Measurements from ENCODE around the gene ERBIN. TPM values are rescaled to one million over a fixed set of nuclear protein-coding genes. Genes with fewer than 3 reads are reported as not detected.

The ERBIN gene
- total RNA-seq, 1 donor, result 233 TPM

GRCh38 chr5:65933295-65933694 lies 6.9 kb downstream of the ERBIN start:
- no peak for TF ChIP-seq CTCF (IDR thresholded peaks at IDR 0.05; ENCODE audit: insufficient read depth, low read depth, low read length)
- H3K4me3 ChIP-seq (ENCODE audit: low read depth, low read length), result no peak overlapping the region
- no peak for DNase-seq (ENCODE audit: low read depth)

- TF ChIP-seq CTCF (IDR thresholded peaks at IDR 0.05; ENCODE audit: insufficient read depth, low read depth, low read length), result no peak
- H3K4me3 ChIP-seq (ENCODE audit: low read depth, low read length), result no peak overlapping the region
- DNase-seq (ENCODE audit: low read depth), result no peak
Measured at GRCh38 chr5:65938256-65938655, 11.9 kb downstream of the ERBIN start.

DNA sequence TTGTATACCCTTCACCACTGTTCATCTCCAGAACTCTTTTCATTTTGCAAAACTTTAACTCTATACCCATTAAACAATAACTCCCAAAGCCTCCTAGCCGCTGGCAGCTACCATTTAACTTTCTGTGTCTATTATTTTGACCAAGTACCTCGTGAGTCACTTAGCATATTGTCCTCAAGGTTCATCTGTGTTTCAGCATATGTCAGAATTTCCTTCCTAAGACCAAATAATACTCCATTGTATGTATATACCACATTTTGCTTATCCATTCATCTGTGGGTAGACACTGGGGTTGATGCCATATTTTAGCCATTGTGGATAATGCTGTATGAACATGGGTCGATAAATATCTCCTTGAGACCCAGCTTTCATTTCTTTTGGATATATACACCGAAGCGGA lies 17.4 kb downstream of the ERBIN start:
- DNase-seq (ENCODE audit: low read depth), result no peak
- TF ChIP-seq CTCF (IDR thresholded peaks at IDR 0.05; ENCODE audit: insufficient read depth, low read depth, low read length), result no peak
- H3K4me3 ChIP-seq (ENCODE audit: low read depth, low read length), result no peak overlapping the region

- no peak for DNase-seq (ENCODE audit: low read depth)
- no peak for TF ChIP-seq CTCF (IDR thresholded peaks at IDR 0.05; ENCODE audit: insufficient read depth, low read depth, low read length)
- no peak overlapping the region for H3K4me3 ChIP-seq (ENCODE audit: low read depth, low read length)
Measured at GRCh38 chr5:65946198-65946745, 19.9 kb downstream of the ERBIN start.

DNA sequence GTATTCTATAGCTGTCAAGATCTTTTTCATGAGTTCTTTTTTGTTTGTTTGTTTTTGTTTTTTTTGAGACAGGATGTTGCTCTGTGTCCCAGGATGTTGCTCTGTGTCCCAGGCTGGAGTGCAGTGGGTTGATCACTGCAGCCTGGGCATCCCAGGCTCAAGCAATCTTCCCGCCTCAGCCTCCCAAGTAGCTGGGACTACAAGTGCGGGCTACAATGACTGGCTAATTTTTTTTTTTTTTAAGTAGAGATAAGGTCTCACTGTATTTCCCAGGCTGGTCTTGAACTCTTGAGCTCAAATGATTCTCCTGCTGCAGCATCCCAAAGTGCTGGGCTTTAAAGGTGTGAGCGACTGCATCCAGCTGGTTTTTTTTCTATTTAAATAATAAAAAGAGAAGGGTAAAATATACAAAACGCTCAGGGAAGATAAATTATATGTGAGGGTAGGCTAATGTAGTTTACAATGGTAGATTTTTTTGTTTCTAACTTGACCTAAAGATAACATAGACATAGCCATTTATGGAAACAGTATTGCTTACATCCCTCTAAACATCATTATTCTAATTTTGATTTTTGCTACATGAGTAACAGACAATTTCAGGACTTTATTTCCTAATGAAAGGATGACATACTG lies 21.9 kb downstream of the ERBIN start:
- TF ChIP-seq CTCF (IDR thresholded peaks at IDR 0.05; ENCODE audit: insufficient read depth, low read depth, low read length), result no peak
- no peak overlapping the region for H3K4me3 ChIP-seq (ENCODE audit: low read depth, low read length)
- no peak for DNase-seq (ENCODE audit: low read depth)

GRCh38 chr5:65951330-65951729 lies 25.0 kb downstream of the ERBIN start:
- TF ChIP-seq CTCF (IDR thresholded peaks at IDR 0.05; ENCODE audit: insufficient read depth, low read depth, low read length), result no peak
- no peak overlapping the region for H3K4me3 ChIP-seq (ENCODE audit: low read depth, low read length)
- DNase-seq (ENCODE audit: low read depth), result no peak

DNA sequence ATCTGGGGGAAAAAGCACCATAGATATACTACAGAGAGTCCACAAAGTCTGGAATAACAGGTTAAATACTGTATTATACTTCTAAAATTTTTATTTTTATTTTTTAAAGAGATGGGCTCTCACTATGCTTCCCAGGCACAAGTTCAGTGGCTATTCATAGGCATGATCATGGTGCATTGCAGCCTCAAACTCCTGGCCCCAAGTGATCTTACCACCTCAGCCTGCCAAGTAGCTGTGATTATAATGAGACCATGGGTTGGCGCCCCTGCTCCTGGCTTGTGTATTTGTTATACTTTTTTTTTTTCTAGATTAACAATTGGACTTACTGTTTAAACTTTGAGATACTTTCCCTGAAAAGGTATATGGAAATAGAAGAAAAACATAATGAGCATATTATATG lies 25.9 kb downstream of the ERBIN start:
- DNase-seq (ENCODE audit: low read depth), result no peak
- H3K4me3 ChIP-seq (ENCODE audit: low read depth, low read length), result no peak overlapping the region
- TF ChIP-seq CTCF (IDR thresholded peaks at IDR 0.05; ENCODE audit: insufficient read depth, low read depth, low read length), result no peak
